Right cardiac atrium (tissue), 5 donors: Measurements from ENCODE around the gene LY6G5C. TPM values are rescaled to one million over a fixed set of nuclear protein-coding genes. Genes with fewer than 3 reads are reported as not detected.

Source experiments
- ATAC-seq, 2 donors: fragments of 200-7000 bp; cut with Tn5 transposase; one replicate each; pipeline versions ENCODE4 v1.8.0 to v1.9.1; 2020; ENCODE audit warnings: moderate library complexity in 2 of 2, mild to moderate bottlenecking in 1 of 2
- DNase-seq, 3 donors: peaks; one replicate each; pipeline ENCODE4 v3.0.0-alpha.2; 2020
- H3K27ac ChIP-seq: one replicate; pipeline ENCODE4 v1.5.1; 2013; ENCODE audit warnings: mild to moderate bottlenecking, low read length, control low read depth, moderate library complexity
- H3K27me3 ChIP-seq: one replicate; pipeline ENCODE4 v1.6.1; 2013; ENCODE audit not compliant: control insufficient read depth, insufficient read depth
- H3K4me1 ChIP-seq: one replicate; pipeline ENCODE4 v1.6.1; 2013; ENCODE audit warnings: low read length; ENCODE audit not compliant: control insufficient read depth, insufficient read depth
- H3K4me3 ChIP-seq: one replicate; pipeline ENCODE4 v1.5.1; 2013; ENCODE audit warnings: low read length, control low read depth
- H3K9me3 ChIP-seq: one replicate; pipeline ENCODE4 v1.6.1; 2013; ENCODE audit warnings: low read length; ENCODE audit not compliant: control insufficient read depth
- WGBS: extraction: QIAGEN DNeasy Blood & Tissue Kit; methylation state at CpG from one replicate; pipeline ENCODE4 v1.1.7; 2013; 5-methylcytosine and 5-hydroxymethylcytosine counted together
- intact Hi-C, 4 donors: fragments of 100-400 bp; cut with DNase I; formaldehyde crosslinking; loops; one replicate each; pipeline versions ENCODE4 v1.11.0 to v1.14.0; 2022 to 2023
- polyA plus RNA-seq: library from polyadenylated mRNA; stranded (reverse); fragments of 200-250 nt; gene quantifications from one replicate; pipeline ENCODE4 v1.2.3, GENCODE V29; 2013
- total RNA-seq, 4 donors: library from RNA; stranded (reverse); fragmentation: NEBNext Ultra II Directional; extraction: Animal tissue kit (Norgen Biotek cat#: 25700); gene quantifications; one replicate each; pipeline ENCODE4 v1.2.1, GENCODE V29; 2021
- donor health status: healthy with polysubstance abuse.
- donor health status: DM: no; HTN: yes; CAD: no.
- donor health status: DM: no; HTN: no; CAD: no.
- donor health status: DM: no; HTN: yes; CAD: no; lungs with severe emphysema.
- donor health status: DM: yes; HTN: yes; CAD: no.

Gene LY6G5C
- total and polyA plus RNA-seq, 5 donors = 2.1 to 5.0 (median 2.4) TPM

DNA sequence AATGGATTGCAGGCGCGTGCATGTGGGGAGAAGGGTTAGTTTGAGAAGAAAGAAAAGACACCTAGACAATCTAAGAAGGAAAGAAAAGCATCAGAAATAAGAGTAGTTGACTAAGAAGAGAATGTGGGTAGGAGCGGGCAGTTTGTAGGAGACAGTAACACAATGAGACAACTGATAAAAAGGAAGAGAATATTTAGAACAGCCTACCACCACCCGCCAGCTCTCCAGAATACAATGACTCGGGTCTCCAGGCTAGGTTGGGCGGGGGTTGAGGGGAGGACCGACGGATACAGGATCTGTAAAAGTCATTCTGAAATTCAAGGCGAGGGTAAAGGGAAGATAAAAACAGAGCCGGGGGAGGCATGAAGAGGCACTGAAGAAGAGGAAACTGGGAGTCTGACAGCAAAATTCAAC, 21.5 kb upstream of the LY6G5C start:
- peak overlapping the region; percentile 98 for H3K27ac ChIP-seq
- no peaks in the 10 kb centered on the region for H3K27me3 ChIP-seq
- DNase-seq = no peak
- no peaks in the 10 kb centered on the region for H3K9me3 ChIP-seq
- ATAC-seq = peak; percentile 8 to 33
- intact Hi-C loops = no loop called here
- peak overlapping the region; percentile 84 for H3K4me3 ChIP-seq
- H3K4me1 ChIP-seq = peaks cover 7% of the 10 kb centered on the region
- WGBS = 1% methylated on average over 10 of the region's 10 CpGs

GRCh38 chr6:31701666-31702404, 21.0 kb upstream of the LY6G5C start:
- WGBS = 17% methylated on average over 7 of the region's 7 CpGs
- intact Hi-C loops = no loop called here
- ATAC-seq (no peak), DNase-seq (peak in 1 of 3 donors; percentile 49)
- H3K27me3 ChIP-seq = no peaks in the 10 kb centered on the region
- H3K9me3 ChIP-seq = no peaks in the 10 kb centered on the region
- peaks cover 7% of the 10 kb centered on the region for H3K4me1 ChIP-seq
- H3K27ac ChIP-seq = peak overlapping the region; percentile 31
- H3K4me3 ChIP-seq = peak overlapping the region; percentile 84

DNA sequence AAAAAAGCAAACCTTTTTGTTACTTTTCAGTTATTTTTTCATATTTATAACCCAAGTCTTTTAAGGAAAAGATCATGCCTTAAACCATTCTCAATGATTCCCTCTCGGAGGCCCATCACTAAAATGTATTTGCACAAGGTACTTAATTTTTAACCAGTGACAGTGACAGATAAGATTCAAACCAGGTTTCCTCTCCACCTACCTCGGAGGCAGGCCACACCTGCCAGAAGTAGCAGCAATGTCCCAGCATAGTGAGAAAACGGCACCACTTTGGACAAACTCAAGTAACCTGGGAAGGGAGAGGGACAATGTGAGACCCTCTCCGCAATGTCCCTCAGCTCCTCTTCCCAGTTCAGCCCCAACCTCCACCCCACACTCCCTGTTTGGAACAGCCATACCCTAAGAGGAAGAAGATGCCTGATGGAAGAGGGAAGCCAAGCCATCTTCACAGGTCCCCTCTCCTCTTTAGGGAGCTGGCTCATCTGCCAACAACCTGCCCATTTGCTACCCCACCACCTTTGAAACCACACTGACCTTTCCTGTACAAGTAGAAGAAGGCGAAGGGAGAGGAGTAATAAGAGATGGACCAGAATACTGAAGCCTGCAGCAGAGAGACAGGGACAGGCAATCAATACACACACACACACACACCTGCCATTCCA, 20.0 kb upstream of the LY6G5C start:
- H3K27ac ChIP-seq = no peak overlapping the region
- H3K27me3 ChIP-seq = no peaks in the 10 kb centered on the region
- WGBS = 85% methylated on average over 5 of the region's 5 CpGs
- no peaks in the 10 kb centered on the region for H3K9me3 ChIP-seq
- ATAC-seq (no peak), DNase-seq (no peak)
- intact Hi-C loops = no loop called here
- no peak overlapping the region for H3K4me3 ChIP-seq
- H3K4me1 ChIP-seq = peaks cover 7% of the 10 kb centered on the region

DNA sequence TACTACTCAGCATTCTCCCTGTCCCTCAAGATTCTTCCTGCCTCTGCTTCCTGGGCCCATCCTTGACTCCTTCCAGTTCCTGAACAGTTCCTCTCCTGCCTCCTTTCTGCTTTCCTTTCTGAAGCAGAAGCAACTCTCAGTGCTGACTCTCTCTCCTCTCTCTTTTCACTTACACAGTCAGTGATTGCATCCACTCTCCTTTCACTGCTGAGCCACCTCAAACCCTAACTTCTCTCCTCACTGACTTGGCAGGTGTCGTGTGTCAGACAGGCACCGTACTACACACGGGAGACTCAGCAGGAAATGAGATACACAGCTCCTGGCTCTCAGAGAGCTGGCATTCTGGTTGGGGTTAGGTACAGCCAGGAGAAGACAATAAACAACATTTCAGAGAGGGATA, 16.7 kb upstream of the LY6G5C start:
- ATAC-seq = no peak
- intact Hi-C loops = no loop called here

DNA sequence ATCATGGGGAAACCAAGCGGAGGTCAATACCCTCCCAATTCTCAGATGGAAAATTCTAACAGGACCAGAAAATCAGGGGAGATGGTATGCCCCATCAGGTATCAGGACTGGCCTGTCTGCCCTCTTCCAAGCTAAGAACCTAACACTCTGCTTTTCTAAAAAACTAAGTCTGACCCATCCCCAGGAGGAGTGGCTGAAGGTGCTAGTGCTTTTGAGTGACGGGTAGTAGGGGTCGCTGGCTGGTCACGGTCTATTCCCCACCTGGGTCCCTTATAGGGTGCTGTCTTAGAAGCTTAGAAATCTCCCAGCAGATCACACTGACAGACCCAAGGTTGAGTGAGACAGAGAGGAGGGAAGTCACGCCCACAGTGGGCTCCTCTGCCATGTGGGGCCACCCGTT, 12.7 kb upstream of the LY6G5C start:
- no peak for DNase-seq
- WGBS = 89% methylated on average over 6 of the region's 6 CpGs

More for the DNA sequence above, 16.7 kb upstream of the LY6G5C start:
- Histone ChIP-seq H3K27me3 (no peaks in the 10 kb centered on the region), H3K9me3 (no peaks in the 10 kb centered on the region), H3K4me3 (no peak overlapping the region), H3K4me1 (peaks cover 7% of the 10 kb centered on the region), H3K27ac (no peak overlapping the region)
- no peak for DNase-seq
- WGBS = 39% methylated on average over 3 of the region's 3 CpGs

DNA sequence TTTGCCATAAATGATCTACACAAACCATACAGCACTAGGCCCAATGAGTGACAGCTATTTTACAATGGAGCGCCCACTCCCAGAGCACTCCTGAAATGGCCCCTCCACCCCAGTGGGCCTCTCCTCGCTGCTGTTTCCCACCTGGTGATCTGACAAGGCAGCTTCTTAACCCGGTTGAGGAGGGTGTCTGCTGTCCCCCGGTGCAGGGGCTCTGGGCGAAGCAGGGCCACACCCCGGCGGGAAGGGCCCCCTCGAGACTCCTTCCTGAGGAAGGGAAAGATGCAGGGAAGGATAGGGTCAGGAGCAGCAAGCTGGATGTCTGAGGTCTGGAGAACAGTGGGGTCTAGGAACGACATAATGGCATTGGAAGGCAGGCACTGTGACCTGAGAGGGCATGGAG, 12.0 kb upstream of the LY6G5C start:
- intact Hi-C loops = no loop called here
- H3K27me3 ChIP-seq = no peaks in the 10 kb centered on the region
- H3K9me3 ChIP-seq = no peaks in the 10 kb centered on the region
- DNase-seq = no peak
- ATAC-seq = no peak
- H3K27ac ChIP-seq = no peak overlapping the region
- no peaks in the 10 kb centered on the region for H3K4me1 ChIP-seq
- H3K4me3 ChIP-seq = no peak overlapping the region
- 85% methylated on average over 9 of the region's 9 CpGs for WGBS

More for the DNA sequence above, 12.7 kb upstream of the LY6G5C start:
- Histone ChIP-seq H3K27me3 (no peaks in the 10 kb centered on the region), H3K4me3 (no peak overlapping the region), H3K27ac (no peak overlapping the region), H3K4me1 (no peaks in the 10 kb centered on the region), H3K9me3 (no peaks in the 10 kb centered on the region)
- ATAC-seq = no peak
- intact Hi-C loops = no loop called here

GRCh38 chr6:31692353-31692752, 11.5 kb upstream of the LY6G5C start:
- DNase-seq (no peak), ATAC-seq (no peak)
- Histone ChIP-seq H3K4me1 (no peaks in the 10 kb centered on the region), H3K27me3 (no peaks in the 10 kb centered on the region), H3K27ac (no peak overlapping the region), H3K9me3 (no peaks in the 10 kb centered on the region), H3K4me3 (no peak overlapping the region)
- WGBS = 76% methylated on average over 4 of the region's 4 CpGs
- intact Hi-C loops = no loop called here

GRCh38 chr6:31691564-31692108, 10.8 kb upstream of the LY6G5C start:
- Histone ChIP-seq H3K27me3 (no peaks in the 10 kb centered on the region), H3K4me1 (no peaks in the 10 kb centered on the region), H3K27ac (no peak overlapping the region), H3K4me3 (no peak overlapping the region), H3K9me3 (no peaks in the 10 kb centered on the region)
- ATAC-seq (no peak), DNase-seq (no peak)
- intact Hi-C loops = no loop called here
- 94% methylated on average over 12 of the region's 12 CpGs for WGBS

DNA sequence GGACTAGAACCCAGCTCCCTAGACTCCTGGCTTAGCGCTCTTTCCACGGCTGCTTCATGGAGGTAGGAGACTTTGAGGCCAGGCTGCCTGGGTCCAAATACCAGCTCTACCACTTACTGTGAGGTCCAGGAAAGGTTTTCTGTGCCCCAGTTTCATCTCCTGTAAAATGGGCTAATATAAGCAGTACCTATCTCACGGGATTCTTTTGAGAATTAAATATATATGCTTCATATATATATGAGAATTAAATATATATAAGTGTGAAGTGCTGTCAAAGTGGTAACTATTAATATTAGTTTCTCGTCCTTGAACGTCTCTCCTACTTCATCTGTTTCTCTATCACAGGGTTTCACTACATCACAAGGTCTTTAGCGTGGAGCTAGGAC, 10.2 kb upstream of the LY6G5C start:
- Histone ChIP-seq H3K9me3 (no peaks in the 10 kb centered on the region), H3K4me3 (no peak overlapping the region), H3K27me3 (no peaks in the 10 kb centered on the region), H3K4me1 (no peaks in the 10 kb centered on the region), H3K27ac (no peak overlapping the region)
- 89% methylated on average over 6 of the region's 6 CpGs for WGBS
- intact Hi-C loops = no loop called here
- DNase-seq = no peak
- no peak for ATAC-seq

- Histone ChIP-seq H3K4me1 (no peaks in the 10 kb centered on the region), H3K4me3 (no peak overlapping the region), H3K27ac (no peak overlapping the region), H3K27me3 (no peaks in the 10 kb centered on the region), H3K9me3 (no peaks in the 10 kb centered on the region)
- ATAC-seq (peak in 1 of 2 donors; percentile 78), DNase-seq (no peak)
- 61% methylated on average over 10 of the region's 10 CpGs for WGBS
- intact Hi-C loops = no loop called here
Measured at GRCh38 chr6:31690231-31691077, 9.6 kb upstream of the LY6G5C start.
